ENCODE measurements around the gene NEDD9. TPM values are rescaled to one million over a fixed set of nuclear protein-coding genes. Genes with fewer than 3 reads are reported as not detected.

NEDD9 gene
- total and polyA plus RNA-seq, 2 of the 13 experiments (the other 11 are each of a cell fraction or from before 2014, with no cell fraction given): 27.1 to 389 TPM

- TF ChIP-seq CC2D1A (CRISPR knock-in tag; IDR thresholded peaks at IDR 0.05): no peak
- TF ChIP-seq SP2 (CRISPR knock-in tag; IDR thresholded peaks at IDR 0.05): no peak
- no peak for TF ChIP-seq ZNF557 (CRISPR knock-in tag; IDR thresholded peaks at IDR 0.05)
Measured at GRCh38 chr6:11214901-11215300, 17.6 kb downstream of the NEDD9 start (continued).

GRCh38 chr6:11214084-11214833 is 18.2 kb downstream of the NEDD9 start:
- intact Hi-C loops (cut with micrococcal nuclease; ENCODE audit: unreplicated experiment) (no loop called here), in situ Hi-C loops (cut with HindIII; ENCODE audit: extremely low pct_ligation_motif_present, low pct_unique_long_range_greater_than_20kb) (no loop called here)
- Histone ChIP-seq H3K27me3 (ENCODE audit: control insufficient read depth in 1 of 2, insufficient read depth in 2 of 2, low read length in 2 of 2) (no peaks in the 10 kb centered on the region), H4K20me1 (ENCODE audit: insufficient read depth, low read length) (peaks cover 100% of the 10 kb centered on the region), H3K9me3 (ENCODE audit: low read length) (no peaks in the 10 kb centered on the region), H3K4me3 (replicated peaks in 1 of 3; ENCODE audit: insufficient read depth in 1 of 3, low read depth in 2 of 3, low read length in 3 of 3) (no peak overlapping the region), H3K79me2 (ENCODE audit: insufficient read depth, low read length) (peaks cover 100% of the 10 kb centered on the region), H3K4me1 (ENCODE audit: insufficient read depth, low read length) (peaks cover 100% of the 10 kb centered on the region), H3K36me3 (replicated peaks in 1 of 2; ENCODE audit: control insufficient read depth in 1 of 2, insufficient read depth in 2 of 2, low read length in 2 of 2) (peaks cover 53 to 91% of the 10 kb centered on the region in 2 experiments), H2AFZ (ENCODE audit: low read length) (no peak overlapping the region), H3K4me2 (ENCODE audit: low read depth, low read length) (0 out of 2 replicates have a peak overlapping the region, but pooled peaks have one; percentile 3), H3K27ac (ENCODE audit: extremely low read length, insufficient read depth, low read length) (no peak overlapping the region), H3K9ac (ENCODE audit: insufficient read depth, low read depth, low read length) (no peak overlapping the region)
- 93% methylated on average over 16 of the region's 16 CpGs for WGBS (ENCODE audit: low lambda C conversion rate)
- ATAC-seq (no peak), DNase-seq (ENCODE audit: low spot score) (no peak), FAIRE-seq (no peak)
- ChIA-PET CTCF (ENCODE audit: low intra/inter-chr PET ratio, low total read pairs) (no interaction called here), POLR2A (no interaction called here)
- BruUV-seq (replicated peaks): no TSS peak
- TF ChIP-seq ZNF274 (CRISPR knock-in tag; IDR thresholded peaks at IDR 0.05) (0 out of 2 replicates have a peak, but pooled peaks have one; percentile 47), PAX8 (CRISPR knock-in tag; IDR thresholded peaks at IDR 0.05; ENCODE audit: borderline replicate concordance) (no peak), PTBP1 (IDR thresholded peaks at IDR 0.05; ENCODE audit: low read depth, low read length, poor library complexity, severe bottlenecking) (no peak), SIN3B (IDR thresholded peaks at IDR 0.05; ENCODE audit: low read length) (no peak), NKX3-1 (CRISPR knock-in tag; IDR thresholded peaks at IDR 0.05) (no peak), ZNF33B (CRISPR knock-in tag; IDR thresholded peaks at IDR 0.05) (0 out of 2 replicates have a peak, but pooled peaks have one; percentile 36), BRF2 (CRISPR knock-in tag; IDR thresholded peaks at IDR 0.05) (no peak), NPAS2 (CRISPR knock-in tag; IDR thresholded peaks at IDR 0.05; ENCODE audit: borderline replicate concordance) (no peak), ZNF572 (CRISPR knock-in tag; IDR thresholded peaks at IDR 0.05) (0 out of 2 replicates have a peak, but pooled peaks have one; percentile 45)
- TF ChIP-seq, protein P1, sequence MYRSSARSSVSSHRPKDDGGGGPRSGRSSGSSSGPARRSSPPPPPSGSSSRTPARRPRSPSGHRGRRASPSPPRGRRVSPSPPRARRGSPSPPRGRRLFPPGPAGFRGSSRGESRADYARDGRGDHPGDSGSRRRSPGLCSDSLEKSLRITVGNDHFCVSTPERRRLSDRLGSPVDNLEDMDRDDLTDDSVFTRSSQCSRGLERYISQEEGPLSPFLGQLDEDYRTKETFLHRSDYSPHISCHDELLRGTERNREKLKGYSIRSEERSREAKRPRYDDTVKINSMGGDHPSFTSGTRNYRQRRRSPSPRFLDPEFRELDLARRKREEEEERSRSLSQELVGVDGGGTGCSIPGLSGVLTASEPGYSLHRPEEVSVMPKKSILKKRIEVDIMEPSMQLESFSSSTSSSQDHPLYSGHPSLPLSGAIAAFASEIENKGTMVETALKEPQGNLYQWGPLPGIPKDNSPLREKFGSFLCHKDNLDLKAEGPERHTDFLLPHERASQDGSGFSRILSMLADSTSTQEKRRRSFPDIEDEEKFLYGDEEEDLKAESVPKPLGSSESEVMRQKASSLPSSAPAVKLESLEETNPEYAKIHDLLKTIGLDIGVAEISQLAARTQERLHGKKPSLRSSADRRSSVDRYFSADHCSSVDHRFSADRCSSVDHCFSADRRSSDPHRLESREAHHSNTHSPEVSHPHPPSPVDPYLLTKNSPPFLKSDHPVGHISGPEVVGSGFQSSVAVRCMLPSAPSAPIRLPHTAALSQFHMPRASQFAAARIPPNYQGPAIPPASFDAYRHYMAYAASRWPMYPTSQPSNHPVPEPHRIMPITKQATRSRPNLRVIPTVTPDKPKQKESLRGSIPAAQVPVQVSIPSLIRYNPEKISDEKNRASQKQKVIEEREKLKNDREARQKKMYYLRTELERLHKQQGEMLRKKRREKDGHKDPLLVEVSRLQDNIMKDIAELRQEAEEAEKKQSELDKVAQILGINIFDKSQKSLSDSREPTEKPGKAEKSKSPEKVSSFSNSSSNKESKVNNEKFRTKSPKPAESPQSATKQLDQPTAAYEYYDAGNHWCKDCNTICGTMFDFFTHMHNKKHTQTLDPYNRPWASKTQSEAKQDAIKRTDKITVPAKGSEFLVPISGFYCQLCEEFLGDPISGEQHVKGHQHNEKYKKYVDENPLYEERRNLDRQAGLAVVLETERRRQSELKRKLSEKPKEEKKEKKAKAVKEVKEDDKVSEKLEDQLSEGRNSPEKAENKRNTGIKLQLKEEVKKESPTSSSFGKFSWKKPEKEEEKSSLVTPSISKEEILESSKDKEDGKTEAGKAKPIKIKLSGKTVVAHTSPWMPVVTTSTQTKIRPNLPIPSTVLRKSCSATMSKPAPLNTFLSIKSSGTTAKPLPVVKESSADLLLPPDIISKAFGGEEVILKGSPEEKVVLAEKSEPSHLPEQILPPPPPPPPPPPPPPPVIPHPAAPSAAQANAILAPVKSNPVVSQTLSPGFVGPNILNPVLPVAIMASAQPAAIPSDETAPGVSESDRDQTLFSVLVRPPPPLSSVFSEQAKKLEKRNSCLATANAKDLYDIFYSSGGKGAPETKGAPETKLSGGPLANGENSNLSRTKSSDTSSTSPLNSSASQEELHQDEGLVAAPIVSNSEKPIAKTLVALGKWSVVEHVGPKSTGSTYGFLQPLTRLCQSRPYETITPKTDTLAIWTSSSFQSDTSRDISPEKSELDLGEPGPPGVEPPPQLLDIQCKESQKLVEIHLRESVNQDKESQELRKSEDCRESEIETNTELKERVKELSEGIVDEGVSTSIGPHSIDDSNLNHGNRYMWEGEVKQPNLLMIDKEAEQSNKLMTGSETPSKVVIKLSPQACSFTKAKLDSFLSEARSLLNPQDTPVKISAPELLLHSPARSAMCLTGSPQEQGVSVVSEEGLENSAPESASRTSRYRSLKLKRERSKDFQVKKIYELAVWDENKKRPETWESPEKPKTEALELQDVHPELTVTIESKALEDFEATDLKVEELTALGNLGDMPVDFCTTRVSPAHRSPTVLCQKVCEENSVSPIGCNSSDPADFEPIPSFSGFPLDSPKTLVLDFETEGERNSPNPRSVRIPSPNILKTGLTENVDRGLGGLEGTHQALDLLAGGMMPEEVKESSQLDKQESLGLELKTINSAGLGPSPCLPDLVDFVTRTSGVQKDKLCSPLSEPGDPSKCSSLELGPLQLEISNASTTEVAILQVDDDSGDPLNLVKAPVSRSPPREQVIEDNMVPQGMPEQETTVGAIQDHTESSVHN (CRISPR knock-in tag; IDR thresholded peaks at IDR 0.05): no peak

All from HepG2 (cell line).